ENCODE measurements around the gene DACH2. TPM values are rescaled to one million over a fixed set of nuclear protein-coding genes. Genes with fewer than 3 reads are reported as not detected.

DACH2 gene
- total RNA-seq, 2 experiments from 2014 or later = not detected

GRCh38 chrX:86195343-86195742, 47.1 kb downstream of the DACH2 start:
- peaks cover 3% of the 10 kb centered on the region for H3K9me3 Mint-ChIP-seq

GRCh38 chrX:86197815-86198214, 49.6 kb downstream of the DACH2 start:
- H3K9me3 Mint-ChIP-seq = peaks cover 3% of the 10 kb centered on the region
- H3K4me3 Mint-ChIP-seq = no peak overlapping the region
- no peak for DNase-seq
- no peaks in the 10 kb centered on the region for H3K36me3 Mint-ChIP-seq
- no peaks in the 10 kb centered on the region for H3K27me3 Mint-ChIP-seq
- no peaks in the 10 kb centered on the region for H3K4me1 Mint-ChIP-seq
- no peak overlapping the region for H3K27ac Mint-ChIP-seq

More at GRCh38 chrX:86195343-86195742, 47.1 kb downstream of the DACH2 start:
- H3K36me3 Mint-ChIP-seq = no peaks in the 10 kb centered on the region
- H3K4me1 Mint-ChIP-seq = no peaks in the 10 kb centered on the region
- H3K27ac Mint-ChIP-seq = no peak overlapping the region
- H3K4me3 Mint-ChIP-seq = no peak overlapping the region
- H3K27me3 Mint-ChIP-seq = no peaks in the 10 kb centered on the region
- DNase-seq = no peak

- H3K4me3 Mint-ChIP-seq = no peak overlapping the region
- DNase-seq = no peak
Observed at GRCh38 chrX:86210772-86211171, 62.5 kb downstream of the DACH2 start.

GRCh38 chrX:86215260-86215659, 67.0 kb downstream of the DACH2 start:
- Mint-ChIP-seq H3K27me3 (no peaks in the 10 kb centered on the region), H3K36me3 (no peaks in the 10 kb centered on the region), H3K9me3 (no peaks in the 10 kb centered on the region), H3K27ac (no peak overlapping the region), H3K4me1 (no peaks in the 10 kb centered on the region), H3K4me3 (no peak overlapping the region)
- no peak for DNase-seq

More at GRCh38 chrX:86210772-86211171, 62.5 kb downstream of the DACH2 start:
- Mint-ChIP-seq H3K27ac (no peak overlapping the region), H3K4me1 (no peaks in the 10 kb centered on the region), H3K27me3 (no peaks in the 10 kb centered on the region), H3K36me3 (no peaks in the 10 kb centered on the region), H3K9me3 (no peaks in the 10 kb centered on the region)

- H3K36me3 Mint-ChIP-seq = no peaks in the 10 kb centered on the region
- no peaks in the 10 kb centered on the region for H3K27me3 Mint-ChIP-seq
- H3K4me3 Mint-ChIP-seq = no peak overlapping the region
- no peak overlapping the region for H3K27ac Mint-ChIP-seq
- H3K4me1 Mint-ChIP-seq = no peaks in the 10 kb centered on the region
- DNase-seq = no peak
- peaks cover 5% of the 10 kb centered on the region for H3K9me3 Mint-ChIP-seq
Observed at GRCh38 chrX:86237482-86237881, 89.2 kb downstream of the DACH2 start.

GRCh38 chrX:86241547-86241946, 93.3 kb downstream of the DACH2 start:
- no peak for DNase-seq
- Mint-ChIP-seq H3K4me3 (no peak overlapping the region), H3K27me3 (no peaks in the 10 kb centered on the region), H3K4me1 (no peaks in the 10 kb centered on the region), H3K27ac (no peak overlapping the region), H3K36me3 (no peaks in the 10 kb centered on the region), H3K9me3 (peaks cover 5% of the 10 kb centered on the region)

- Mint-ChIP-seq H3K9me3 (no peaks in the 10 kb centered on the region), H3K4me1 (no peaks in the 10 kb centered on the region), H3K27ac (no peak overlapping the region), H3K27me3 (no peaks in the 10 kb centered on the region), H3K36me3 (no peaks in the 10 kb centered on the region), H3K4me3 (no peak overlapping the region)
- DNase-seq = no peak
Observed at GRCh38 chrX:86263526-86263925, 115.3 kb downstream of the DACH2 start.

- no peaks in the 10 kb centered on the region for H3K27me3 Mint-ChIP-seq
- no peaks in the 10 kb centered on the region for H3K4me1 Mint-ChIP-seq
- peaks cover 1% of the 10 kb centered on the region for H3K9me3 Mint-ChIP-seq
- H3K4me3 Mint-ChIP-seq = no peak overlapping the region
- DNase-seq = no peak
- no peaks in the 10 kb centered on the region for H3K36me3 Mint-ChIP-seq
- H3K27ac Mint-ChIP-seq = no peak overlapping the region
Observed at GRCh38 chrX:86295293-86295692, 147.0 kb downstream of the DACH2 start.

- no peak for DNase-seq
- Mint-ChIP-seq H3K27me3 (no peaks in the 10 kb centered on the region), H3K4me1 (no peaks in the 10 kb centered on the region), H3K27ac (no peak overlapping the region), H3K9me3 (peaks cover 3% of the 10 kb centered on the region), H3K4me3 (no peak overlapping the region), H3K36me3 (no peaks in the 10 kb centered on the region)
Observed at GRCh38 chrX:86322913-86323312, 174.7 kb downstream of the DACH2 start.

- Mint-ChIP-seq H3K27me3 (no peaks in the 10 kb centered on the region), H3K4me3 (no peak overlapping the region), H3K4me1 (no peaks in the 10 kb centered on the region), H3K9me3 (no peaks in the 10 kb centered on the region), H3K27ac (no peak overlapping the region), H3K36me3 (no peaks in the 10 kb centered on the region)
- no peak for DNase-seq
Observed at GRCh38 chrX:86329174-86329573, 180.9 kb downstream of the DACH2 start.

GRCh38 chrX:86348669-86349068, 200.4 kb downstream of the DACH2 start:
- Mint-ChIP-seq H3K4me1 (no peaks in the 10 kb centered on the region), H3K4me3 (no peak overlapping the region), H3K27me3 (no peaks in the 10 kb centered on the region), H3K36me3 (no peaks in the 10 kb centered on the region), H3K27ac (no peak overlapping the region), H3K9me3 (no peaks in the 10 kb centered on the region)
- DNase-seq = no peak

GRCh38 chrX:86349115-86349514, 200.9 kb downstream of the DACH2 start:
- Mint-ChIP-seq H3K27ac (no peak overlapping the region), H3K4me1 (no peaks in the 10 kb centered on the region), H3K27me3 (no peaks in the 10 kb centered on the region), H3K9me3 (no peaks in the 10 kb centered on the region), H3K4me3 (no peak overlapping the region), H3K36me3 (no peaks in the 10 kb centered on the region)
- DNase-seq = no peak

- Mint-ChIP-seq H3K4me3 (no peak overlapping the region), H3K4me1 (no peaks in the 10 kb centered on the region), H3K36me3 (no peaks in the 10 kb centered on the region), H3K9me3 (no peaks in the 10 kb centered on the region), H3K27ac (no peak overlapping the region), H3K27me3 (no peaks in the 10 kb centered on the region)
- no peak for DNase-seq
Observed at GRCh38 chrX:86369847-86370630, 221.8 kb downstream of the DACH2 start.

GRCh38 chrX:86370927-86371326, 222.7 kb downstream of the DACH2 start:
- Mint-ChIP-seq H3K4me1 (no peaks in the 10 kb centered on the region), H3K36me3 (no peaks in the 10 kb centered on the region), H3K9me3 (no peaks in the 10 kb centered on the region), H3K4me3 (no peak overlapping the region), H3K27ac (no peak overlapping the region), H3K27me3 (no peaks in the 10 kb centered on the region)
- no peak for DNase-seq

GRCh38 chrX:86379209-86379608, 231.0 kb downstream of the DACH2 start:
- no peaks in the 10 kb centered on the region for H3K4me1 Mint-ChIP-seq
- H3K4me3 Mint-ChIP-seq = no peak overlapping the region
- no peaks in the 10 kb centered on the region for H3K9me3 Mint-ChIP-seq
- H3K27me3 Mint-ChIP-seq = no peaks in the 10 kb centered on the region
- H3K36me3 Mint-ChIP-seq = no peaks in the 10 kb centered on the region
- no peak for DNase-seq
- H3K27ac Mint-ChIP-seq = no peak overlapping the region

All from activated naive CD8-positive, alpha-beta T cell treated with anti-CD3 and anti-CD28 coated beads for 36 hours (primary cell).